T1000 (cell line): ENCODE data around the gene TAF11L9.
"Not testable (repeated sequence)": the region's sequence is repeated elsewhere in the genome, so short reads cannot be mapped to it uniquely, and the experiment has no call there.

Experiments used
- DNase-seq: peaks from one replicate; lab custom pipeline; 2025; ENCODE audit warnings: mixed read lengths; lab: John Stamatoyannopoulos, UW

Gene TAF11L9

GRCh38 chr5:17594255-17594654, at the start of gene TAF11L9:
TSS of gene TAF11L9 (minus strand) at chr5:17594394.
- not testable (repeated sequence) for DNase-seq

- no peak for DNase-seq
Measured at GRCh38 chr5:17634160-17634559, 40.0 kb upstream of the TAF11L9 start, which contains the start of gene TAF11L14. TSS of gene TAF11L14 (plus strand) at chr5:17634460.

GRCh38 chr5:17631788-17632187, 37.6 kb upstream of the TAF11L9 start, which contains the start of gene TAF11L13:
TSS of gene TAF11L13 (plus strand) at chr5:17632088.
- DNase-seq = not testable (repeated sequence)

GRCh38 chr5:17625686-17626085, 31.5 kb upstream of the TAF11L9 start:
- no peak for DNase-seq

DNA sequence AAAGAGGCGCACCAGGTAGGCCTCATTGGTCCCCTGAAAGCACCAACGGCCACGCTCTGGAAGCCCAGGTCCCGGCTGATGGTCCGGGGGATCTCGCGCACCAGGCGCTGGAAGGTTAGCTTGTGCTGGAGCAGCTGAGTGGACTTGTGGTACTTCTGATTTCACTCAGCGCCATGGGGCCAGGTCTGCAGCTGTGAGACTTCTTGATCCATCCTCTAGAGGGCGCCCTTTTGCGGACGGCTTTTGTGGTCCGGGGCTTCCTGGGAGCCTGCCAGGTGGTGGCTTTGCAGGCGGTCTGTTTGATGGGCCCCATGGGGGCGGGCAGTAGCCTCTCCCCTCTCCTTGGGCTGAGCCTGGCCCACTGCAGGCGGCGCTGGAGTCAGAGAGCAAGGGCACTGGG, 26.4 kb upstream of the TAF11L9 start:
- DNase-seq = no peak

DNA sequence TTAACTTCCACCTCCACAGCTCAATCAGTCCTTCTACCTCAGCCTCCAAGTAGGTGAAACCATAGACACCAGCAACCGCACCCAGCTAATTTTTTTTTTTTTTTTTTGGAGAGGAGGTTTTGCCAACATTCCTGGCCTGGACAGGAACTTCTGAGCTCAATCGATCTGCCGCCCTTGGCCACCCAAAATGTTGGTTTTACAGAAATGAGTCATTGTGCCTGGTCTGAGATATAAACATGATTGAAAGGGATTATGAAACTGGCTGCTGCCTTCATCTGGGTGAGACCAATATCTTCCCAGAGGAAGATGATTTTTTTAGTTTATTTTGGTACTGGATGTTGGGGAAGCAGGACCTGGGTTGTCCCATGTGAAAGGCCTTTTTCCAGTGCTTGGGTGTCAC, 25.2 kb upstream of the TAF11L9 start:
- DNase-seq = no peak

DNA sequence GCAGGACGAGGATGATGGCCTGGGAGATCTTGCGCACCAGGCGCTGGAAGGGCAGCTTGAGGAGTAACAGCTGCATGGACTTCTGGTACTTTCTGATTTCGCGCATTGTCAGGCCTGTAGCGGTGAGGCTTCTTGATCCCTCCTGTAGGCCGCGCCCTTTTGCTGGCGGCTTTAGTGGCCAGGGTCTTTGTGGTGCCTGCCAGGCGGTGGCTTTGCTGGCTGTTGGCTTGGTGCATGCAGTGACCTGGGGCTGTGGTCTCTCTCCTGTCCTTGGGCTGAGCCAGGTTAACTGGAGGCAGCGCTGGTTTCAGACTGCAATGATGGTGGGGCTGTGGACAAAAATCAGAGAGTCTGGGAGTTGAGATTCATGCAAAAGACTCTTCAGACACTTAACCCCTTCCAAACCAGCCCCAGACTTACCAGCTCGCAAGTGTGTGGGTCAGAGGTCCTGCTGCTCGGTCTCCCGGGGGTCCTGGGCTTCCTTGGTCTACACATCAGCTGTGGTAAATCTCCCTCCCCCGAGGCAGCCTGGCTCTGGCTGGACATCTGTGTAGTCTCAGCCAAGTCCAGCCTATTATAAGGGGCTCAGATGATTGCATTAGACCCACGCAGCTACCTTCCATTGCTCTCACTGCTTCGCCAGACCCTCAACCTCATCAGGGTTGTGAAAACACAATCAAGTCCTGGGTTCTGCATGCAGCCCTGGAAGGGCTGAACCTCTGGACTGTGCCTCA, 20.8 kb upstream of the TAF11L9 start:
- DNase-seq = no peak

GRCh38 chr5:17610092-17610491, 15.9 kb upstream of the TAF11L9 start, which contains the start of gene TAF11L12:
TSS of gene TAF11L12 (plus strand) at chr5:17610392.
- DNase-seq = not testable (repeated sequence)

GRCh38 chr5:17607461-17607860, 13.3 kb upstream of the TAF11L9 start:
- not testable (repeated sequence) for DNase-seq

DNA sequence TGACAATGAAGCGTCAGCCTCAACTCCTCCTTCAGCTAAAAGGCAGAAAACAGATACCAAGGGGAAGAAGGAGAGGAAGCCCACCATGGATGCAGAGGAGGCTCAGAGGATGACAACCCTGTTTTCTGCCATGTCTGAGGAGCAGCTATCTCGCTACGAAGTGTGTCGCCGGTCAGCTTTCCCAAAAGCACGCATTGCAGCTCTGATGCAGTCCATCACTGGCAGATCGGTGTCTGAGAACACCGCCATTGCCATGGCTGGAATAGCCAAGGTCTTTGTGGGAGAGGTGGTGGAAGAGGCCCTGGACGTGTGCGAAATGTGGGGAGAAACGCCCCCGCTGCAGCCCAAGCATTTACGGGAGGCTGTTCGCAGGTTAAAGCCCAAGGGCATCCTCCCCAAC, 10.8 kb upstream of the TAF11L9 start:
- DNase-seq = no peak

- not testable (repeated sequence) for DNase-seq
Measured at GRCh38 chr5:17603880-17604279, 9.7 kb upstream of the TAF11L9 start, which contains the start of gene TAF11L11. TSS of gene TAF11L11 (plus strand) at chr5:17604183.

DNA sequence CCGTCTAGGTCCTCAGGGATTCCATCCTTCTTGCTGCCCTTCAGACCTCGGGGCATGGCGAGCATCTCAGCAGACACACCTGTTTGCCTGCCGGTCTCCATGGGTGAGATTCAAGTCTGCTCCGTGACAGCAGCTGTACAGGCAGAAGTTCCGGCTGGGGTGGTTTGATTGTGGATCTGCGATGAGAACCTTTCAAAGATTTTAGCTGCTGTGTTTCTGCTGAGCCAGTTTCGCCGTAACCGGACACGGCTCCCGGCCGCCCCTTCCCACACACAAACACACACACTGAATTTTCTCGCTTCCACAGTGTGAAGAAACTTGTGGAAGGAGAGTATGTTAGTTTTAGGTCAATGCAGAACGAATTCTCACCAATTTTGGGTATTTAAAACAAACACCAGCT, 3.5 kb upstream of the TAF11L9 start, which contains the start of gene TAF11L10:
TAF11L10 (minus strand) TSS at position 101 of the 400 bp plus-strand sequence.
- DNase-seq = not testable (repeated sequence)

DNA sequence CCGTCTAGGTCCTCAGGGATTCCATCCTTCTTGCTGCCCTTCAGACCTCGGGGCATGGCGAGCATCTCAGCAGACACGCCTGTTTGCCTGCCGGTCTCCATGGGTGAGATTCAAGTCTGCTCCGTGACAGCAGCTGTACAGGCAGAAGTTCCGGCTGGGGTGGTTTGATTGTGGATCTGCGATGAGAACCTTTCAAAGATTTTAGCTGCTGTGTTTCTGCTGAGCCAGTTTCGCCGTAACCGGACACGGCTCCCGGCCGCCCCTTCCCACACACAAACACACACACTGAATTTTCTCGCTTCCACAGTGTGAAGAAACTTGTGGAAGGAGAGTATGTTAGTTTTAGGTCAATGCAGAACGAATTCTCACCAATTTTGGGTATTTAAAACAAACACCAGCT, 3.3 kb downstream of the TAF11L9 start, which contains the start of gene TAF11L8:
TAF11L8 (minus strand) TSS at position 101 of the 400 bp plus-strand sequence.
- not testable (repeated sequence) for DNase-seq

- DNase-seq = not testable (repeated sequence)
Measured at GRCh38 chr5:17585658-17586057, 8.5 kb downstream of the TAF11L9 start, which contains the start of gene TAF11L7. TSS of gene TAF11L7 (minus strand) at chr5:17585758.
